OCI-LY3 (cell line): ENCODE data around the gene FMN1.

Experiments used
- H2AFZ ChIP-seq: fragments of 200-600, 300-600 bp; shearing (Covaris generic); 2 replicates; pipeline ENCODE4 v1.6.0; 2014; ENCODE audit warnings: antibody characterized with exemption, low read depth, low read length
- H3K27ac ChIP-seq: fragments of 200-600, 300-600 bp; sonication (generic); 2 replicates; pipeline ENCODE4 v1.5.1; 2014; ENCODE audit warnings: mild to moderate bottlenecking, low read length, moderate library complexity, mixed read lengths
- H3K27me3 ChIP-seq: fragments of 200-600, 300-600 bp; sonication (generic); 2 replicates; pipeline ENCODE4 v1.6.1; 2014; ENCODE audit warnings: low read depth, low read length, mixed read lengths
- H3K36me3 ChIP-seq: fragments of 200-600, 300-600 bp; sonication (generic); replicated peaks from 2 replicates; pipeline ENCODE3; 2014; ENCODE audit warnings: low read depth, low read length, mixed read lengths
- H3K4me1 ChIP-seq: fragments of 300-600, 200-600 bp; sonication (generic); 2 replicates; pipeline ENCODE4 v1.6.1; 2014; ENCODE audit warnings: low read length, mixed read lengths
- H3K4me2 ChIP-seq: fragments of 200-600, 300-600 bp; sonication (generic); 2 replicates; pipeline ENCODE4 v1.6.1; 2014; ENCODE audit warnings: low read length, mixed read lengths
- H3K4me3 ChIP-seq: fragments of 300-600, 200-600 bp; sonication (generic); 2 replicates; pipeline ENCODE4 v1.5.1; 2014; ENCODE audit warnings: antibody characterized with exemption, mild to moderate bottlenecking, low read length, moderate library complexity
- H3K79me2 ChIP-seq: fragments of 300-600, 200-600 bp; shearing (Covaris generic); 2 replicates; pipeline ENCODE4 v1.6.1; 2014; ENCODE audit warnings: mild to moderate bottlenecking, low read length, mixed read lengths
- H3K9ac ChIP-seq: fragments of 300-600, 200-600 bp; shearing (Covaris generic); 2 replicates; pipeline ENCODE4 v1.6.0; 2014; ENCODE audit warnings: mild to moderate bottlenecking, low read length, moderate library complexity
- H3K9me3 ChIP-seq: fragments of 200-600, 300-600 bp; shearing (Covaris generic); 2 replicates; pipeline ENCODE4 v1.6.1; 2014; ENCODE audit warnings: low read length, mixed read lengths; ENCODE audit not compliant: insufficient read depth
- H4K20me1 ChIP-seq: fragments of 200-600, 300-600 bp; sonication (generic); 2 replicates; pipeline ENCODE4 v1.6.1; 2016; ENCODE audit warnings: low read length, mixed read lengths; ENCODE audit not compliant: insufficient read depth
- CTCF ChIP-seq: fragments of 200-600, 300-600 bp; sonication (generic); IDR thresholded peaks from 2 replicates; pipeline ENCODE4 v1.5.1; 2014; ENCODE audit warnings: antibody characterized with exemption, low read length, low read depth
- EZH2phosphoT487 ChIP-seq: fragments of 200-600 bp; shearing (Covaris generic); IDR thresholded peaks from 2 replicates; pipeline ENCODE4 v1.6.1; 2018; ENCODE audit warnings: antibody characterized with exemption, mixed run types, low read depth

FMN1 gene

GRCh38 chr15:32919749-32920414, 274.6 kb downstream of the FMN1 start:
- no peak overlapping the region for H2AFZ ChIP-seq
- no peak overlapping the region for H3K4me2 ChIP-seq

GRCh38 chr15:32918547-32918946, 276.0 kb downstream of the FMN1 start:
- H3K27me3 ChIP-seq: peaks cover 11% of the 10 kb centered on the region
- no peak overlapping the region for H3K9ac ChIP-seq
- H3K4me1 ChIP-seq: peaks cover 18% of the 10 kb centered on the region
- no peaks in the 10 kb centered on the region for H3K36me3 ChIP-seq
- no peak overlapping the region for H2AFZ ChIP-seq
- H4K20me1 ChIP-seq: no peaks in the 10 kb centered on the region
- no peaks in the 10 kb centered on the region for H3K9me3 ChIP-seq
- H3K4me3 ChIP-seq: no peak overlapping the region
- TF ChIP-seq CTCF (no peak), EZH2phosphoT487 (no peak)
- no peak overlapping the region for H3K4me2 ChIP-seq
- no peak overlapping the region for H3K27ac ChIP-seq
- no peaks in the 10 kb centered on the region for H3K79me2 ChIP-seq

More at GRCh38 chr15:32919749-32920414, 274.6 kb downstream of the FMN1 start:
- H3K4me1 ChIP-seq: peaks cover 30% of the 10 kb centered on the region
- no peaks in the 10 kb centered on the region for H4K20me1 ChIP-seq
- H3K27me3 ChIP-seq: peaks cover 11% of the 10 kb centered on the region
- no peaks in the 10 kb centered on the region for H3K36me3 ChIP-seq
- H3K4me3 ChIP-seq: no peak overlapping the region
- H3K79me2 ChIP-seq: no peaks in the 10 kb centered on the region
- H3K9me3 ChIP-seq: no peaks in the 10 kb centered on the region
- TF ChIP-seq EZH2phosphoT487: no peak
- TF ChIP-seq CTCF: no peak
- H3K9ac ChIP-seq: no peak overlapping the region
- no peak overlapping the region for H3K27ac ChIP-seq

GRCh38 chr15:32910839-32911238, 283.7 kb downstream of the FMN1 start:
- H3K79me2 ChIP-seq: no peaks in the 10 kb centered on the region
- no peak overlapping the region for H3K27ac ChIP-seq
- no peaks in the 10 kb centered on the region for H3K9me3 ChIP-seq
- no peaks in the 10 kb centered on the region for H3K36me3 ChIP-seq
- no peak overlapping the region for H2AFZ ChIP-seq
- no peak overlapping the region for H3K4me3 ChIP-seq
- H3K4me2 ChIP-seq: no peak overlapping the region
- no peak overlapping the region for H3K9ac ChIP-seq
- H4K20me1 ChIP-seq: no peaks in the 10 kb centered on the region
- H3K27me3 ChIP-seq: 0 out of 2 replicates have a peak, but pooled peaks cover 5% of the 10 kb centered on the region
- H3K4me1 ChIP-seq: peaks cover 31% of the 10 kb centered on the region
- TF ChIP-seq CTCF (no peak), EZH2phosphoT487 (no peak)

GRCh38 chr15:32909431-32909830, 285.1 kb downstream of the FMN1 start:
- Histone ChIP-seq H2AFZ (no peak overlapping the region), H3K4me1 (peaks cover 36% of the 10 kb centered on the region), H3K9ac (no peak overlapping the region), H3K9me3 (no peaks in the 10 kb centered on the region), H3K4me3 (no peak overlapping the region), H3K36me3 (no peaks in the 10 kb centered on the region), H3K79me2 (no peaks in the 10 kb centered on the region), H3K4me2 (peak overlapping the region; percentile 80; the same call in 1 of the 2 replicates), H3K27ac (no peak overlapping the region), H3K27me3 (0 out of 2 replicates have a peak, but pooled peaks cover 5% of the 10 kb centered on the region), H4K20me1 (no peaks in the 10 kb centered on the region)
- no peak for TF ChIP-seq CTCF
- TF ChIP-seq EZH2phosphoT487: no peak
